ENCODE results near the gene EML5. TPM values are rescaled to one million over a fixed set of nuclear protein-coding genes. Genes with fewer than 3 reads are reported as not detected.

Gene EML5
- total and polyA plus RNA-seq, 2 of the 13 experiments (the other 11 are each of a cell fraction or from before 2014, with no cell fraction given) = 0.11 TPM; not detected in 1

GRCh38 chr14:88562831-88563686, 229.7 kb downstream of the EML5 start, which contains the start of gene ZC3H14 (continued):
- TF ChIP-seq ZNF33A (CRISPR knock-in tag; IDR thresholded peaks at IDR 0.05; ENCODE audit: borderline replicate concordance) (peak; percentile 68; the same call in 1 of the 2 replicates), ZNF674 (CRISPR knock-in tag; IDR thresholded peaks at IDR 0.05; ENCODE audit: low read depth) (peak; percentile 91), ZNF263 (CRISPR knock-in tag; IDR thresholded peaks at IDR 0.05) (no peak; the same call in 1 of the 2 replicates), EEA1 (CRISPR knock-in tag; IDR thresholded peaks at IDR 0.05; ENCODE audit: borderline replicate concordance) (peak; percentile 89), ZNF7 (CRISPR knock-in tag; IDR thresholded peaks at IDR 0.05) (no peak), RCOR2 (CRISPR knock-in tag; IDR thresholded peaks at IDR 0.05) (no peak), KLF13 (CRISPR knock-in tag; IDR thresholded peaks at IDR 0.05) (peak; percentile 73), TBX2 (CRISPR knock-in tag; IDR thresholded peaks at IDR 0.05; ENCODE audit: borderline replicate concordance) (peak; percentile 84), ZNF12 (CRISPR knock-in tag; IDR thresholded peaks at IDR 0.05) (peak; percentile 57; the same call in 1 of the 2 replicates), MLXIP (CRISPR knock-in tag; IDR thresholded peaks at IDR 0.05; ENCODE audit: borderline replicate concordance) (no peak), ZNF383 (CRISPR knock-in tag; IDR thresholded peaks at IDR 0.05; ENCODE audit: borderline replicate concordance) (no peak), MEIS2 (CRISPR knock-in tag; IDR thresholded peaks at IDR 0.05) (peak; percentile 80), KMT2B (CRISPR knock-in tag; IDR thresholded peaks at IDR 0.05) (peak; percentile 68; the same call in 1 of the 2 replicates), ZNF20 (CRISPR knock-in tag; IDR thresholded peaks at IDR 0.05) (peak; percentile 71; the same call in 1 of the 2 replicates), ATM (IDR thresholded peaks at IDR 0.05; ENCODE audit: borderline replicate concordance) (no peak)
- TF ChIP-seq, protein P1, sequence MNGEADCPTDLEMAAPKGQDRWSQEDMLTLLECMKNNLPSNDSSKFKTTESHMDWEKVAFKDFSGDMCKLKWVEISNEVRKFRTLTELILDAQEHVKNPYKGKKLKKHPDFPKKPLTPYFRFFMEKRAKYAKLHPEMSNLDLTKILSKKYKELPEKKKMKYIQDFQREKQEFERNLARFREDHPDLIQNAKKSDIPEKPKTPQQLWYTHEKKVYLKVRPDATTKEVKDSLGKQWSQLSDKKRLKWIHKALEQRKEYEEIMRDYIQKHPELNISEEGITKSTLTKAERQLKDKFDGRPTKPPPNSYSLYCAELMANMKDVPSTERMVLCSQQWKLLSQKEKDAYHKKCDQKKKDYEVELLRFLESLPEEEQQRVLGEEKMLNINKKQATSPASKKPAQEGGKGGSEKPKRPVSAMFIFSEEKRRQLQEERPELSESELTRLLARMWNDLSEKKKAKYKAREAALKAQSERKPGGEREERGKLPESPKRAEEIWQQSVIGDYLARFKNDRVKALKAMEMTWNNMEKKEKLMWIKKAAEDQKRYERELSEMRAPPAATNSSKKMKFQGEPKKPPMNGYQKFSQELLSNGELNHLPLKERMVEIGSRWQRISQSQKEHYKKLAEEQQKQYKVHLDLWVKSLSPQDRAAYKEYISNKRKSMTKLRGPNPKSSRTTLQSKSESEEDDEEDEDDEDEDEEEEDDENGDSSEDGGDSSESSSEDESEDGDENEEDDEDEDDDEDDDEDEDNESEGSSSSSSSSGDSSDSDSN (CRISPR knock-in tag; IDR thresholded peaks at IDR 0.05) = peak; percentile 98
- TF ChIP-seq, protein P2, sequence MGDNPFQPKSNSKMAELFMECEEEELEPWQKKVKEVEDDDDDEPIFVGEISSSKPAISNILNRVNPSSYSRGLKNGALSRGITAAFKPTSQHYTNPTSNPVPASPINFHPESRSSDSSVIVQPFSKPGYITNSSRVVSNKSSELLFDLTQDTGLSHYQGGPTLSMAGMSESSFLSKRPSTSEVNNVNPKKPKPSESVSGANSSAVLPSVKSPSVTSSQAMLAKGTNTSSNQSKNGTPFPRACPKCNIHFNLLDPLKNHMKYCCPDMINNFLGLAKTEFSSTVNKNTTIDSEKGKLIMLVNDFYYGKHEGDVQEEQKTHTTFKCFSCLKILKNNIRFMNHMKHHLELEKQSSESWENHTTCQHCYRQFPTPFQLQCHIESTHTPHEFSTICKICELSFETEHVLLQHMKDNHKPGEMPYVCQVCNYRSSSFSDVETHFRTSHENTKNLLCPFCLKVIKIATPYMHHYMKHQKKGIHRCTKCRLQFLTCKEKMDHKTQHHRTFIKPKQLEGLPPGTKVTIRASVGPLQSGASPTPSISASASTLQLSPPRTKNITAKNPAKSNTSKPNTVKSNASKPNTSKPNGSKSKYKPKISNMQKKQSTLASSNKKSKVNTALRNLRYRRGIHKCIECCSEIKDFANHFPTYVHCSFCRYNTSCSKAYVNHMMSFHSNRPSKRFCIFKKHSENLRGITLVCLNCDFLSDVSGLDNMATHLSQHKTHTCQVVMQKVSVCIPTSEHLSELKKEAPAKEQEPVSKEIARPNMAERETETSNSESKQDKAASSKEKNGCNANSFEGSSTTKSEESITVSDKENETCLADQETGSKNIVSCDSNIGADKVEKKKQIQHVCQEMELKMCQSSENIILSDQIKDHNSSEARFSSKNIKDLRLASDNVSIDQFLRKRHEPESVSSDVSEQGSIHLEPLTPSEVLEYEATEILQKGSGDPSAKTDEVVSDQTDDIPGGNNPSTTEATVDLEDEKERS (CRISPR knock-in tag; IDR thresholded peaks at IDR 0.05) = no peak
- TF ChIP-seq, protein P3, sequence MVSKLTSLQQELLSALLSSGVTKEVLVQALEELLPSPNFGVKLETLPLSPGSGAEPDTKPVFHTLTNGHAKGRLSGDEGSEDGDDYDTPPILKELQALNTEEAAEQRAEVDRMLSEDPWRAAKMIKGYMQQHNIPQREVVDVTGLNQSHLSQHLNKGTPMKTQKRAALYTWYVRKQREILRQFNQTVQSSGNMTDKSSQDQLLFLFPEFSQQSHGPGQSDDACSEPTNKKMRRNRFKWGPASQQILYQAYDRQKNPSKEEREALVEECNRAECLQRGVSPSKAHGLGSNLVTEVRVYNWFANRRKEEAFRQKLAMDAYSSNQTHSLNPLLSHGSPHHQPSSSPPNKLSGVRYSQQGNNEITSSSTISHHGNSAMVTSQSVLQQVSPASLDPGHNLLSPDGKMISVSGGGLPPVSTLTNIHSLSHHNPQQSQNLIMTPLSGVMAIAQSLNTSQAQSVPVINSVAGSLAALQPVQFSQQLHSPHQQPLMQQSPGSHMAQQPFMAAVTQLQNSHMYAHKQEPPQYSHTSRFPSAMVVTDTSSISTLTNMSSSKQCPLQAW (CRISPR knock-in tag; IDR thresholded peaks at IDR 0.05) = peak; percentile 39; the same call in 1 of the 2 replicates
